ENCODE measurements around the gene DCAF15. TPM values are rescaled to one million over a fixed set of nuclear protein-coding genes. Genes with fewer than 3 reads are reported as not detected.
"Not testable (repeated sequence)": the region's sequence is repeated elsewhere in the genome, so short reads cannot be mapped to it uniquely, and the experiment has no call there.

Gene DCAF15
- total and polyA plus RNA-seq, 2 experiments from 2014 or later: 39.5 to 81.3 TPM

DNA sequence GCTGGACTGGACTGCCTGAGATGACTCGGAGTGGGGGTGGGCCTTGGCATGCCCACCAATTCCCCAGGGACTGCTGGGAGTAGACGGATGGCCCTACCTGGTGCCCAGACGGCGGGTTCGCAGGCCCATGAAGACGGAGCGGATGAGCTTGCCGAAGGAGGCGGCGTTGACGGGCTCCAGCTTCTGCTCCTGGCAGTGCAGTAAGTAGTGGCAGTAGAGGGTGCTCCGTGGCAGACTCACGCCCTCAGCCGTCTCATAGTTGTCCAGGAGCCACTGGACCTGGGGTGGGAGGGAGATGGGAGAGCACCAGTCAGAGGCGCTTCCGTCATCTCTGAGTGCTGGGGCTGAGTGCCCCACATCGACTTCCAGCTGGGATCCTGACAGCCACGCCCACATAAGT, 17.6 kb downstream of the DCAF15 start:
- no peak for ATAC-seq
- Mint-ChIP-seq H3K4me1 (peaks cover 8% of the 10 kb centered on the region), H3K36me3 (ENCODE audit: low read depth) (peaks cover 21% of the 10 kb centered on the region), H3K27me3 (ENCODE audit: insufficient read depth, low read depth, poor library complexity) (peaks cover 8% of the 10 kb centered on the region), H3K9me3 (no peaks in the 10 kb centered on the region), H3K27ac (no peak overlapping the region), H3K4me3 (no peak overlapping the region)
- no peak overlapping the region for H3K27ac ChIP-seq (ENCODE audit: low read depth)
- no peak for DNase-seq (ENCODE audit: low spot score)
- no peak for TF ChIP-seq ZNF331 (CRISPR knock-in tag; IDR thresholded peaks at IDR 0.05; ENCODE audit: low read depth)
- TF ChIP-seq CREB1 (CRISPR knock-in tag; IDR thresholded peaks at IDR 0.05; ENCODE audit: low read depth): no peak
- H3F3A ChIP-seq (replicated peaks; ENCODE audit: low read depth): 0 out of 2 replicates have a peak, but pooled peaks cover 2% of the 10 kb centered on the region
- no peak overlapping the region for H3K4me3 ChIP-seq
- no peaks in the 10 kb centered on the region for H3K79me2 ChIP-seq (replicated peaks; ENCODE audit: insufficient read depth)
- H3K4me2 ChIP-seq: no peak overlapping the region
- no peak overlapping the region for H2AFZ ChIP-seq
- no peaks in the 10 kb centered on the region for H4K20me1 ChIP-seq (replicated peaks; ENCODE audit: insufficient read depth)
- no peaks in the 10 kb centered on the region for H3K9me2 ChIP-seq (ENCODE audit: insufficient read depth)
- H3K4me1 ChIP-seq (ENCODE audit: insufficient read depth): 0 out of 2 replicates have a peak, but pooled peaks cover 6% of the 10 kb centered on the region
- no peaks in the 10 kb centered on the region for H3K27me3 ChIP-seq (ENCODE audit: insufficient read depth)
- no peaks in the 10 kb centered on the region for H3K36me3 ChIP-seq (ENCODE audit: insufficient read depth)

DNA sequence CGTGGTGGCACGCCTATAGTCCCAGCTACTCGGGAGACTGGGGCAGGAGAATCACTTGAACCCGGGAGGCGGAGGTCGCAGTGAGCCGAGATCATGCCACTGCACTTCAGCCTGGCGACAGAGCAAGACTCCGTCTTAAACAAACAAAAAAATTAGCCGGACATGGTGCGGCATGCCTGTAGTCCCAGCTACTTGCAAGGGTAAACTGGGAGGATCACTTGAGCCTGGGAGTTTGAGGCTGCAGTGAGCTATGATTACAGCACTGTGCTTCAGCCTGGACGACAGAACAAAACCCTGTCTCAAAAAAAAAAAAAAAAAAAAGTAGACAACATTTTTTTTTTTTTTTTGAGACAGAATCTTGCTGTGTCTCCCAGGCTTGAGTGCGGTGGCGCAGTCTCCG, 19.6 kb downstream of the DCAF15 start:
- not testable (repeated sequence) for H3K9me3 Mint-ChIP-seq; H3K4me2 ChIP-seq; H3K27ac Mint-ChIP-seq; H3K27me3 ChIP-seq (ENCODE audit: insufficient read depth); H3K4me3 ChIP-seq; H3K4me1 ChIP-seq (ENCODE audit: insufficient read depth); H3K27me3 Mint-ChIP-seq (ENCODE audit: insufficient read depth, low read depth, poor library complexity); H3K9me2 ChIP-seq (ENCODE audit: insufficient read depth); H3K36me3 ChIP-seq (ENCODE audit: insufficient read depth); H3K27ac ChIP-seq (ENCODE audit: low read depth); H4K20me1 ChIP-seq (replicated peaks; ENCODE audit: insufficient read depth); DNase-seq (ENCODE audit: low spot score); H3K79me2 ChIP-seq (replicated peaks; ENCODE audit: insufficient read depth); H3K4me3 Mint-ChIP-seq; H3K4me1 Mint-ChIP-seq; H2AFZ ChIP-seq; H3F3A ChIP-seq (replicated peaks; ENCODE audit: low read depth); ATAC-seq
- H3K36me3 Mint-ChIP-seq (ENCODE audit: low read depth): peaks cover 18% of the 10 kb centered on the region

DNA sequence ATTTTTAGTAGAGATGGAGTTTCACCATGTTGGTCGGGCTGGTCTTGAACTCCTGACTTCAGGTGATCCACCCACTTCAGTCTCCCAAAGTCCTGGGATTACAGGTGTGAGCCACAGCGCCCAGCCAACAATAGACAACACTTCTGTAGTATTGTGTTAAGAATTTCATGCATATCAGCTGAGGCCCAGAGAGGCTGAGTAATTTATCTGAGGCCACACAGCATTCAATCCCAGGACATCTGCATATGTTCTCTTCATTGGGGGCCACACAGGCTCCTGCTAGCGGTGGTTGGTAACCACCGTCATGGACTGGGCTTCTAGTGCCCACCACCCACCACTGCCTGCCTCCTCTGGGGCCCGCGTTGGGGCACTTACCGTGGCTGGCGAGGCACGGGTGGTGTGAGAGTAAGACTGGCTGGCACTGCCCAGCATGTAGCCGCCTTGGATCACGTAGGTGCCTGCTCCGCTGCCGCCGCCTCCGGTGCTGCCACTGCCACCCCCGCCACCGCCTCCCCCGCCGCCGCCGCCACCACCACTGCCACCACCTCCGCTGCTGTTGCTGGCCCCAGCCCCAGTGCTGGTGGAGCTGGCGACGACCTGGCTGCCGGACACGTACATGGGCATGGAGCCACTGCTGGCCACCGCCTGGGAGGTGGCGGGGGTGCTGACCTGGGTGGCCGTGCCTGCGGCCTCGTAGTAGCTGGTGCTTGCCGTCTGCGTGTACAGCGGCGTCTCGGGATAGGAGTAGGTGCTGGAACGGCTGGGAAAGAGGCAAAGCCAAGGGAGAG, 20.3 kb downstream of the DCAF15 start:
- no peak overlapping the region for H3K4me3 ChIP-seq
- H3K9me2 ChIP-seq (ENCODE audit: insufficient read depth): no peaks in the 10 kb centered on the region
- Mint-ChIP-seq H3K9me3 (no peaks in the 10 kb centered on the region), H3K27ac (no peak overlapping the region; the same call in 1 of the 2 replicates), H3K36me3 (ENCODE audit: low read depth) (peaks cover 13% of the 10 kb centered on the region), H3K4me1 (peaks cover 8% of the 10 kb centered on the region), H3K4me3 (no peak overlapping the region), H3K27me3 (ENCODE audit: insufficient read depth, low read depth, poor library complexity) (peaks cover 11% of the 10 kb centered on the region)
- no peak overlapping the region for H3K4me2 ChIP-seq
- ATAC-seq (no peak), DNase-seq (ENCODE audit: low spot score) (no peak)
- no peaks in the 10 kb centered on the region for H3K27me3 ChIP-seq (ENCODE audit: insufficient read depth)
- no peaks in the 10 kb centered on the region for H4K20me1 ChIP-seq (replicated peaks; ENCODE audit: insufficient read depth)
- no peaks in the 10 kb centered on the region for H3F3A ChIP-seq (replicated peaks; ENCODE audit: low read depth)
- H3K27ac ChIP-seq (ENCODE audit: low read depth): no peak overlapping the region
- no peaks in the 10 kb centered on the region for H3K79me2 ChIP-seq (replicated peaks; ENCODE audit: insufficient read depth)
- 0 out of 2 replicates have a peak, but pooled peaks cover 6% of the 10 kb centered on the region for H3K4me1 ChIP-seq (ENCODE audit: insufficient read depth)
- H2AFZ ChIP-seq: no peak overlapping the region
- H3K36me3 ChIP-seq (ENCODE audit: insufficient read depth): no peaks in the 10 kb centered on the region
- TF ChIP-seq, protein P1, sequence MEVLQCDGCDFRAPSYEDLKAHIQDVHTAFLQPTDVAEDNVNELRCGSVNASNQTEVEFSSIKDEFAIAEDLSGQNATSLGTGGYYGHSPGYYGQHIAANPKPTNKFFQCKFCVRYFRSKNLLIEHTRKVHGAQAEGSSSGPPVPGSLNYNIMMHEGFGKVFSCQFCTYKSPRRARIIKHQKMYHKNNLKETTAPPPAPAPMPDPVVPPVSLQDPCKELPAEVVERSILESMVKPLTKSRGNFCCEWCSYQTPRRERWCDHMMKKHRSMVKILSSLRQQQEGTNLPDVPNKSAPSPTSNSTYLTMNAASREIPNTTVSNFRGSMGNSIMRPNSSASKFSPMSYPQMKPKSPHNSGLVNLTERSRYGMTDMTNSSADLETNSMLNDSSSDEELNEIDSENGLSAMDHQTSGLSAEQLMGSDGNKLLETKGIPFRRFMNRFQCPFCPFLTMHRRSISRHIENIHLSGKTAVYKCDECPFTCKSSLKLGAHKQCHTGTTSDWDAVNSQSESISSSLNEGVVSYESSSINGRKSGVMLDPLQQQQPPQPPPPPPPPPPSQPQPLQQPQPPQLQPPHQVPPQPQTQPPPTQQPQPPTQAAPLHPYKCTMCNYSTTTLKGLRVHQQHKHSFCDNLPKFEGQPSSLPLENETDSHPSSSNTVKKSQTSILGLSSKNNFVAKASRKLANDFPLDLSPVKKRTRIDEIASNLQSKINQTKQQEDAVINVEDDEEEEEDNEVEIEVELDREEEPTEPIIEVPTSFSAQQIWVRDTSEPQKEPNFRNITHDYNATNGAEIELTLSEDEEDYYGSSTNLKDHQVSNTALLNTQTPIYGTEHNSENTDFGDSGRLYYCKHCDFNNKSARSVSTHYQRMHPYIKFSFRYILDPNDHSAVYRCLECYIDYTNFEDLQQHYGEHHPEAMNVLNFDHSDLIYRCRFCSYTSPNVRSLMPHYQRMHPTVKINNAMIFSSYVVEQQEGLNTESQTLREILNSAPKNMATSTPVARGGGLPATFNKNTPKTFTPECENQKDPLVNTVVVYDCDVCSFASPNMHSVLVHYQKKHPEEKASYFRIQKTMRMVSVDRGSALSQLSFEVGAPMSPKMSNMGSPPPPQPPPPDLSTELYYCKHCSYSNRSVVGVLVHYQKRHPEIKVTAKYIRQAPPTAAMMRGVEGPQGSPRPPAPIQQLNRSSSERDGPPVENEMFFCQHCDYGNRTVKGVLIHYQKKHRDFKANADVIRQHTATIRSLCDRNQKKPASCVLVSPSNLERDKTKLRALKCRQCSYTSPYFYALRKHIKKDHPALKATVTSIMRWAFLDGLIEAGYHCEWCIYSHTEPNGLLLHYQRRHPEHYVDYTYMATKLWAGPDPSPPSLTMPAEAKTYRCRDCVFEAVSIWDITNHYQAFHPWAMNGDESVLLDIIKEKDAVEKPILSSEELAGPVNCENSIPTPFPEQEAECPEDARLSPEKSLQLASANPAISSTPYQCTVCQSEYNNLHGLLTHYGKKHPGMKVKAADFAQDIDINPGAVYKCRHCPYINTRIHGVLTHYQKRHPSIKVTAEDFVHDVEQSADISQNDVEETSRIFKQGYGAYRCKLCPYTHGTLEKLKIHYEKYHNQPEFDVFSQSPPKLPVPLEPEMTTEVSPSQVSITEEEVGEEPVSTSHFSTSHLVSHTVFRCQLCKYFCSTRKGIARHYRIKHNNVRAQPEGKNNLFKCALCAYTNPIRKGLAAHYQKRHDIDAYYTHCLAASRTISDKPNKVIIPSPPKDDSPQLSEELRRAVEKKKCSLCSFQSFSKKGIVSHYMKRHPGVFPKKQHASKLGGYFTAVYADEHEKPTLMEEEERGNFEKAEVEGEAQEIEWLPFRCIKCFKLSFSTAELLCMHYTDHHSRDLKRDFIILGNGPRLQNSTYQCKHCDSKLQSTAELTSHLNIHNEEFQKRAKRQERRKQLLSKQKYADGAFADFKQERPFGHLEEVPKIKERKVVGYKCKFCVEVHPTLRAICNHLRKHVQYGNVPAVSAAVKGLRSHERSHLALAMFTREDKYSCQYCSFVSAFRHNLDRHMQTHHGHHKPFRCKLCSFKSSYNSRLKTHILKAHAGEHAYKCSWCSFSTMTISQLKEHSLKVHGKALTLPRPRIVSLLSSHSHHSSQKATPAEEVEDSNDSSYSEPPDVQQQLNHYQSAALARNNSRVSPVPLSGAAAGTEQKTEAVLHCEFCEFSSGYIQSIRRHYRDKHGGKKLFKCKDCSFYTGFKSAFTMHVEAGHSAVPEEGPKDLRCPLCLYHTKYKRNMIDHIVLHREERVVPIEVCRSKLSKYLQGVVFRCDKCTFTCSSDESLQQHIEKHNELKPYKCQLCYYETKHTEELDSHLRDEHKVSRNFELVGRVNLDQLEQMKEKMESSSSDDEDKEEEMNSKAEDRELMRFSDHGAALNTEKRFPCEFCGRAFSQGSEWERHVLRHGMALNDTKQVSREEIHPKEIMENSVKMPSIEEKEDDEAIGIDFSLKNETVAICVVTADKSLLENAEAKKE (CRISPR knock-in tag; IDR thresholded peaks at IDR 0.05): no peak
- TF ChIP-seq POLR2AphosphoS5 (IDR thresholded peaks at IDR 0.05; ENCODE audit: low read depth): no peak
- TF ChIP-seq ZNF331 (CRISPR knock-in tag; IDR thresholded peaks at IDR 0.05; ENCODE audit: low read depth): no peak
- TF ChIP-seq, protein P2, sequence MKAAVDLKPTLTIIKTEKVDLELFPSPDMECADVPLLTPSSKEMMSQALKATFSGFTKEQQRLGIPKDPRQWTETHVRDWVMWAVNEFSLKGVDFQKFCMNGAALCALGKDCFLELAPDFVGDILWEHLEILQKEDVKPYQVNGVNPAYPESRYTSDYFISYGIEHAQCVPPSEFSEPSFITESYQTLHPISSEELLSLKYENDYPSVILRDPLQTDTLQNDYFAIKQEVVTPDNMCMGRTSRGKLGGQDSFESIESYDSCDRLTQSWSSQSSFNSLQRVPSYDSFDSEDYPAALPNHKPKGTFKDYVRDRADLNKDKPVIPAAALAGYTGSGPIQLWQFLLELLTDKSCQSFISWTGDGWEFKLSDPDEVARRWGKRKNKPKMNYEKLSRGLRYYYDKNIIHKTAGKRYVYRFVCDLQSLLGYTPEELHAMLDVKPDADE (IDR thresholded peaks at IDR 0.05): no peak

Data from GM23338 (cell line).